ENCODE measurements around the gene SLC25A33.

- TF ChIP-seq CTCF (IDR thresholded peaks at IDR 0.05) (no peak), POLR2A (IDR thresholded peaks at IDR 0.05) (no peak)
Observed at GRCh38 chr1:9593147-9593491, 53.9 kb downstream of the SLC25A33 start.

All from uterus (tissue), 2 donors.